ENCODE data around the gene TMED6. TPM values are rescaled to one million over a fixed set of nuclear protein-coding genes. Genes with fewer than 3 reads are reported as not detected.

Gene TMED6
- total RNA-seq, 1 donor from 2014 or later = not detected

DNA sequence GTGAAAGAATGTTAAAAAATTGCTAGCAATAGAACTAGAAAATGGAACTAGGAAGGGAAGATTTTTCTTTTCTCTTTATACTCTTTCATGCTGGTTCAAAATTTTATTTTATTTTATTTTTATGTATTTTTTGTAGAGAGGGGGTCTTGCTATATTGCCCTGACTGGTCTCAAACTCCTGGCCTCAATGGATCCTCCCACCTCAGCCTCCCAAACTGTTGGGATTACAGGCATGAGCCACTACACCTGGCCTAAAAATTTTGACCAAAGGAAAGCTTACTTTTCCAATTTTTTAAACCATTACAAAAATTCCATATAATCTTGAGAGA, 44.2 kb upstream of the TMED6 start:
- Histone ChIP-seq H3K4me3 (no peak overlapping the region), H3K27me3 (no peaks in the 10 kb centered on the region), H3K27ac (peak overlapping the region; percentile 84), H3K4me1 (peaks cover 31% of the 10 kb centered on the region), H3K9me3 (no peaks in the 10 kb centered on the region), H3K36me3 (no peaks in the 10 kb centered on the region)
- TF ChIP-seq POLR2A (IDR thresholded peaks at IDR 0.05) = no peak
- no peak for TF ChIP-seq POLR2AphosphoS5 (IDR thresholded peaks at IDR 0.05; ENCODE audit: insufficient read depth in 1 of 2, low read depth in 1 of 2)
- TF ChIP-seq, protein P1, sequence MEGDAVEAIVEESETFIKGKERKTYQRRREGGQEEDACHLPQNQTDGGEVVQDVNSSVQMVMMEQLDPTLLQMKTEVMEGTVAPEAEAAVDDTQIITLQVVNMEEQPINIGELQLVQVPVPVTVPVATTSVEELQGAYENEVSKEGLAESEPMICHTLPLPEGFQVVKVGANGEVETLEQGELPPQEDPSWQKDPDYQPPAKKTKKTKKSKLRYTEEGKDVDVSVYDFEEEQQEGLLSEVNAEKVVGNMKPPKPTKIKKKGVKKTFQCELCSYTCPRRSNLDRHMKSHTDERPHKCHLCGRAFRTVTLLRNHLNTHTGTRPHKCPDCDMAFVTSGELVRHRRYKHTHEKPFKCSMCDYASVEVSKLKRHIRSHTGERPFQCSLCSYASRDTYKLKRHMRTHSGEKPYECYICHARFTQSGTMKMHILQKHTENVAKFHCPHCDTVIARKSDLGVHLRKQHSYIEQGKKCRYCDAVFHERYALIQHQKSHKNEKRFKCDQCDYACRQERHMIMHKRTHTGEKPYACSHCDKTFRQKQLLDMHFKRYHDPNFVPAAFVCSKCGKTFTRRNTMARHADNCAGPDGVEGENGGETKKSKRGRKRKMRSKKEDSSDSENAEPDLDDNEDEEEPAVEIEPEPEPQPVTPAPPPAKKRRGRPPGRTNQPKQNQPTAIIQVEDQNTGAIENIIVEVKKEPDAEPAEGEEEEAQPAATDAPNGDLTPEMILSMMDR (IDR thresholded peaks at IDR 0.05) = no peak
- no peak for DNase-seq (ENCODE audit: extremely low spot score in 2 of 2)
- intact Hi-C loops (cut with DNase I) = loop anchor here (5.0 to 10.0 kb wide), 2 partner anchors 169 to 356 kb away; partner anchors contain the start of genes NFAT5 and NOB1

DNA sequence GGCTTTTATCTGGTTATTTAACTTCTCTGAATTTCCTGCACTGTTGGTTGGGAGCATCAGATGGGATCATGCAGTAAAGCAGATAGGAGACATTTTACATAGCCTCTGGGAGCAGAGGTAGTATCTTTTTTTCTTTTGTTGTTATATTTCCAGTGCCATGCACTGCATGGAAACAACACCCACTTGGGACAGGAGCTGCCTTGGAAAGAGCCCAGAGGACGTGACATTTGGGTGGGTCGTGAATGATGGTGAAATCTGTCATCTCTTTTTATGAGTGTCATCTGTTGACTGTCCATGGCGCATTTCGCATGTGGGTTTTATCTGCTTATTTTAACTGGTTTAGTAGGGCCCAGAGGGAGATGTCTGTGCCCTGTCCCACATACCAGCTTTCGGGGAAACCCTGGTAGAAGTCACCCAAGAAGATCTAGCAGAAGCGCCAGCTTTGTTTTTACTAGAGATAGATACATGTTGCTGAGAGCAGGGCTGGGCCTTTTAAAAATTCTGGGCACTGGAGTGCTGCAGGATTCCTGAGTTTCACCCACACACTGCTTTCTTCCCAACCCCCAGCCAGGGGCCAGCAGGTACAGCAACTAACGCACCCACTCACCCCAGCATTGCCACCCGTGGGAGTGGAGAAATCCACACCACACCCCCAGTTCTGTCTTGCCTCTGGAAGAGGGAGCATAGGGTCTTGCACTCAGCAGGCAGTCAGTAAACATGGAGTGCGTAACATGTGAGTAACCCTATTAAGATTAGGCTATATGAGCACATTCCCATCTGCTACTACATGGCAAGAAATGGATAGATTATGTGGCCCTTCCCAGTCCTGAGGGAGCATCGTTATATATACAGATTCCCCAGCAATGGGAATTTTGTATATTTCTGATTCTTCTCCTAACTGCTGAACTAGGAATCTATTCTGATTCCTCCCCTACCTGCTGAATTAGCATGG, 42.6 kb upstream of the TMED6 start:
- intact Hi-C loops (cut with DNase I) = loop anchor here (10.0 kb wide), 1 partner anchor 171 kb away; the partner anchor contains the start of gene NFAT5

DNA sequence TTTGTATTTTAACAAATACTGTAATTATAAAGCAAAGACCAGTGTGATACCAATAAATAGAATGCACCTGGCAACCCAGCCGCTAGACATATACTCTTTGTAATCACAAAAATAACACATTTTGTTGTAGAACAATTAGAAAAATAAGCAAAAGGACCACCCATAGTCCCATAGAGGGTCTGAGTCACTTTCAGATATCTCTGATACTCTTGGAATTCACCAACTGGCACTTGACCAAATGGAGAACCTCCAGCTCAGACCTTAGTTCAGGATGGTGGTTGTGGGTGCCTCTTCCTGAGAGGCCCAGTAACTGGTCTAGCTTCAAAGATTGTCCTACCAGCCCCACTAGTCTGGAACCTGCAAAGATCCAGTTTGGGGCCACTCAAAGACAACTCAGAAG, 35.0 kb upstream of the TMED6 start:
- no peak for DNase-seq (ENCODE audit: extremely low spot score in 2 of 2)
- H3K27me3 ChIP-seq = no peaks in the 10 kb centered on the region
- no peaks in the 10 kb centered on the region for H3K9me3 ChIP-seq
- peaks cover 0 to 13% of the 10 kb centered on the region in 2 donors for H3K36me3 ChIP-seq
- intact Hi-C loops (cut with DNase I) = no loop called here
- peak overlapping the region; percentile 86 for H3K27ac ChIP-seq
- TF ChIP-seq, protein P1 (IDR thresholded peaks at IDR 0.05) = no peak
- TF ChIP-seq POLR2AphosphoS5 (IDR thresholded peaks at IDR 0.05; ENCODE audit: insufficient read depth in 1 of 2, low read depth in 1 of 2) = no peak
- no peak for TF ChIP-seq POLR2A (IDR thresholded peaks at IDR 0.05)
- H3K4me1 ChIP-seq = peaks cover 22% of the 10 kb centered on the region
- peak overlapping the region; percentile 75 to 88 for H3K4me3 ChIP-seq

More for the DNA sequence above, 42.6 kb upstream of the TMED6 start:
- Histone ChIP-seq H3K27ac (no peak overlapping the region), H3K36me3 (no peaks in the 10 kb centered on the region), H3K4me1 (peaks cover 29% of the 10 kb centered on the region), H3K27me3 (no peaks in the 10 kb centered on the region), H3K4me3 (no peak overlapping the region), H3K9me3 (no peaks in the 10 kb centered on the region)
- no peak for DNase-seq (ENCODE audit: extremely low spot score in 2 of 2)
- TF ChIP-seq, protein P1 (IDR thresholded peaks at IDR 0.05) = no peak
- TF ChIP-seq POLR2AphosphoS5 (IDR thresholded peaks at IDR 0.05; ENCODE audit: insufficient read depth in 1 of 2, low read depth in 1 of 2) (no peak), POLR2A (IDR thresholded peaks at IDR 0.05) (no peak)

DNA sequence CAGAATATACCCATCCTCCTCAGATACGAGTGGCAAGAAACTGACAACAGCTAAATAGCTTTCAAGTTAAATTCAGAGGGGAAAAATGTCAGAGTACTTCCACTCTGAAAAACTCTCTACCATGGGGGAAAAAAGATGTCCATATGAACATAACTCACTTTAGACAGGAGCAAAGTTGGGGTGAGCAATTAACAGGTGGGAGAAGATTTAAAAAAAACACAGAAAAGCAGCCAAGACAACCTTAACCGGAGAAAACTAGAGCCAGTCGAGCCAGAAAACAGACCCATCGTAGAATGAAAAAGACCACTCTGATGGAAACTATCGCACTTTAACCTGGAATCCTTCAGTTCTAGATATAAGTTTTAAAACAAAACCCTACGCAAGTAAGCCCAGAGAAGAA, 33.4 kb upstream of the TMED6 start:
- H3K4me3 ChIP-seq = peak overlapping the region; percentile 75 to 88
- no peaks in the 10 kb centered on the region for H3K27me3 ChIP-seq
- H3K36me3 ChIP-seq = peaks cover 0 to 19% of the 10 kb centered on the region in 2 donors
- DNase-seq (ENCODE audit: extremely low spot score in 2 of 2) = no peak
- peak overlapping the region; percentile 86 for H3K27ac ChIP-seq
- peaks cover 22% of the 10 kb centered on the region for H3K4me1 ChIP-seq
- no peaks in the 10 kb centered on the region for H3K9me3 ChIP-seq
- intact Hi-C loops (cut with DNase I) = no loop called here
- TF ChIP-seq POLR2AphosphoS5 (IDR thresholded peaks at IDR 0.05; ENCODE audit: insufficient read depth in 1 of 2, low read depth in 1 of 2) (no peak), POLR2A (IDR thresholded peaks at IDR 0.05) (no peak)
- TF ChIP-seq, protein P1 (IDR thresholded peaks at IDR 0.05) = no peak

DNA sequence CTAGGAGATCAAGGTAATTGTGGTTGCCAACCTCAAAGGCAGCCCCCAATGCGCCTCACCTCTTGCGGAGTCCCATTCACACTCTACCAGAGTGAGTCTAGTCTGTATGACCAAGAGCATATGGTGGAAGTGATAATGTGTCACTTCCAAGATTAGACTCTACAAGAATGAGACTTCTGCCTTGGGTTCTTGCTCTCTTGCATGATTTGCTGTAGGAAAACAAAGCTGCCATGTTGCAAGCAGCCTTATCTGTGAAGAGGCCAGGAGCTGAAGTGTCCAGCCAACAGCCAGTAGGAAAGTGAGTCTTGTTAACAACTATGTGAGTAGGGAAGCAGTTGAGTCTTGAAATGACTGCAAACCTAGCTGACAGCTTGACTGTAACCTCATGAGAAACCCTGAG, 30.8 kb upstream of the TMED6 start:
- TF ChIP-seq, protein P1 (IDR thresholded peaks at IDR 0.05) = no peak
- TF ChIP-seq POLR2AphosphoS5 (IDR thresholded peaks at IDR 0.05; ENCODE audit: insufficient read depth in 1 of 2, low read depth in 1 of 2) (no peak), POLR2A (IDR thresholded peaks at IDR 0.05) (no peak)
- DNase-seq (ENCODE audit: extremely low spot score in 2 of 2) = no peak
- Histone ChIP-seq H3K27ac (no peak overlapping the region), H3K4me3 (no peak overlapping the region), H3K9me3 (no peaks in the 10 kb centered on the region), H3K27me3 (no peaks in the 10 kb centered on the region), H3K4me1 (peaks cover 22% of the 10 kb centered on the region), H3K36me3 (peaks cover 0 to 35% of the 10 kb centered on the region in 2 donors)
- intact Hi-C loops (cut with DNase I) = no loop called here

Data from vagina (tissue), 2 donors.